Measurements from ENCODE around the gene DYDC1. TPM values are rescaled to one million over a fixed set of nuclear protein-coding genes. Genes with fewer than 3 reads are reported as not detected.

DYDC1 gene
- total RNA-seq, 4 donors from 2014 or later, result not detected

GRCh38 chr10:80344912-80345311 lies 11.6 kb downstream of the DYDC1 start:
- no peak for DNase-seq
- Histone ChIP-seq H3K27me3 (no peaks in the 10 kb centered on the region), H3K9me3 (no peaks in the 10 kb centered on the region), H3K36me3 (no peaks in the 10 kb centered on the region), H3K4me1 (no peaks in the 10 kb centered on the region), H3K27ac (no peak overlapping the region), H3K4me3 (no peak overlapping the region)
- TF ChIP-seq POLR2A (IDR thresholded peaks at IDR 0.05) (no peak), CTCF (IDR thresholded peaks at IDR 0.05) (no peak)

DNA sequence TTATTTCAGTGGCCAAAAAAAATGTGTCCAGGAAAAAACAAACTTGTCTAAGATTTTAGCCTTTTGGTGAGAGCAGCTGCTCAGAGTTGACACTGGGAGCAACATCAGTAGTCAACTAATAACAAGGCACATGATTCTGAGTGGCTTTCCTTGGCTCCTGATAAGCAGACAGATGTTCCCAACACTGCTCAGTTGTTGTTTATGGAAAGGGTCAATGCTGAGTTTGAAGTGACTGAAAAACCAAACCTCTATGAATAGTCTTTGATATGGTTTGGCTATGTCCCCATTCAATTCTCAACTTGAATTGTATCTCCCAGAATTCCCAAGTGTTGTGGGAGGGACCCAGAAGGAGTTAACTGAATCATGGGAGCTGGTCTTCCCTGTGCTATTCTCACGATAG lies 12.3 kb downstream of the DYDC1 start:
- Histone ChIP-seq H3K27me3 (no peaks in the 10 kb centered on the region), H3K27ac (no peak overlapping the region), H3K36me3 (no peaks in the 10 kb centered on the region), H3K9me3 (no peaks in the 10 kb centered on the region), H3K4me3 (no peak overlapping the region), H3K4me1 (no peaks in the 10 kb centered on the region)
- no peak for TF ChIP-seq POLR2A (IDR thresholded peaks at IDR 0.05)
- no peak for TF ChIP-seq CTCF (IDR thresholded peaks at IDR 0.05)
- DNase-seq, result no peak

DNA sequence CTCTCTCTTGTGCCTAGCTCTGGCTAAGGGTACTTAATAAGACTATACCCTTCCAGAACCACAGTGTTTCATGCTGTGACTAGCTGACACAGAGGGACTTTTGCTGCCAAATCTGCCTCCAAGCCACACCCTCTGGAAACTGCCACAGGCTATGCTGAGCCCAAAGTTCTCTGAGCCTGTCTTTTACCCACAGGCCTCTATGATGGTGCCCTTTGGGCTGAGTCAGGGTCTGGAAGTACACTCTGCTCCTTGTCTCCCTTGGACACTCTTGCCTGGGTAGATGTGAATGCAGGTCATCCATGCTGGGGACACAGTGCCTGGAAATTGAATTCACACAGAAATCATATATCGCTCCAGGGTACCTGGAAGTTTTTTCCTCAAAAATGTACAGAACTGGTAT lies 22.6 kb downstream of the DYDC1 start:
- H3K27ac ChIP-seq, result no peak overlapping the region
- TF ChIP-seq CTCF (IDR thresholded peaks at IDR 0.05) (no peak), POLR2A (IDR thresholded peaks at IDR 0.05) (no peak)
- no peaks in the 10 kb centered on the region for H3K36me3 ChIP-seq
- DNase-seq, result no peak
- no peaks in the 10 kb centered on the region for H3K4me1 ChIP-seq
- H3K27me3 ChIP-seq, result no peaks in the 10 kb centered on the region
- H3K4me3 ChIP-seq, result no peak overlapping the region
- no peaks in the 10 kb centered on the region for H3K9me3 ChIP-seq

DNA sequence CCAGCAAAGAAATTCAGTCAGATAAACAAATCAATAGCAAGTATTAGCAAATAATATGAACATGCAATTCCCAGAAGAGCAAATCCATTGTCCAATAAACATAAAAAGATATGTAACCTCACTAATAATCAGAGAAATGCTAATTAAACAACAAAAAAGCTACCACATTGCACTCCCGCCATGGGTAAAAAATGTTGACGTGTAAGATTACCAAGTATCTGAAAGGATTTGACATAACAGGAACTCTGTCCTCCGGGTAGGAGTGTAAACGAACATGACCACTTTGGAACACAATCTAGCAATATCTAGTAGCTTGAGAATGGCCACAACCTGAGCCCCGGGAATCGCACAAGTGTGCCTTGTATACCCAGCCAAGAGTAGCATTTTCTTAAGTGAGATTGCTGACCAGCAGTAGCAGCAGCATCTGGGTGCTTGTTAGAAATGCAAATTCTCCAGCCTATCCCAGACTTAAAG lies 31.6 kb downstream of the DYDC1 start:
- no peak for DNase-seq
- Histone ChIP-seq H3K9me3 (no peaks in the 10 kb centered on the region), H3K4me3 (no peak overlapping the region), H3K36me3 (no peaks in the 10 kb centered on the region), H3K27me3 (no peaks in the 10 kb centered on the region), H3K27ac (no peak overlapping the region), H3K4me1 (no peaks in the 10 kb centered on the region)
- TF ChIP-seq CTCF (IDR thresholded peaks at IDR 0.05) (no peak), POLR2A (IDR thresholded peaks at IDR 0.05) (no peak)

- Histone ChIP-seq H3K9me3 (no peaks in the 10 kb centered on the region), H3K36me3 (no peaks in the 10 kb centered on the region), H3K4me3 (no peak overlapping the region), H3K27me3 (no peaks in the 10 kb centered on the region), H3K27ac (no peak overlapping the region), H3K4me1 (no peaks in the 10 kb centered on the region)
- no peak for DNase-seq
- TF ChIP-seq CTCF (IDR thresholded peaks at IDR 0.05) (no peak), POLR2A (IDR thresholded peaks at IDR 0.05) (no peak)
Observed at GRCh38 chr10:80324086-80324485, 32.5 kb downstream of the DYDC1 start.

- Histone ChIP-seq H3K4me1 (no peaks in the 10 kb centered on the region), H3K27me3 (no peaks in the 10 kb centered on the region), H3K9me3 (no peaks in the 10 kb centered on the region), H3K4me3 (no peak overlapping the region), H3K36me3 (no peaks in the 10 kb centered on the region), H3K27ac (no peak overlapping the region)
- TF ChIP-seq POLR2A (IDR thresholded peaks at IDR 0.05) (no peak), CTCF (IDR thresholded peaks at IDR 0.05) (no peak)
- DNase-seq, result no peak
Observed at GRCh38 chr10:80323311-80323710, 33.2 kb downstream of the DYDC1 start.
